Heart left ventricle (tissue), 16 donors: ENCODE data around the gene GABARAPL2. TPM values are rescaled to one million over a fixed set of nuclear protein-coding genes. Genes with fewer than 3 reads are reported as not detected.
"Not testable (repeated sequence)": the region's sequence is repeated elsewhere in the genome, so short reads cannot be mapped to it uniquely, and the experiment has no call there.

Experiments used
- ATAC-seq, 4 donors: fragments of 200-7000 bp; cut with Tn5 transposase; one replicate each; pipeline ENCODE4 v1.9.1; 2020 to 2022; ENCODE audit warnings: moderate library complexity in 4 of 4, mild to moderate bottlenecking in 3 of 4, moderate number of reproducible peaks in 1 of 4
- DNase-seq, 5 donors: peaks; one replicate each; pipeline ENCODE4 v3.0.0-alpha.2; 2020
- H3K27ac ChIP-seq, 12 donors: fragments of 200-600 bp; sonication (generic) in 4 of 12; one replicate each; pipeline versions ENCODE4 v1.5.0 to v1.8.0; 2016 to 2022; ENCODE audit warnings: mild to moderate bottlenecking in 2 of 12
- H3K27me3 ChIP-seq, 9 donors: fragments of 200-600 bp; sonication (generic) in 2 of 9; one replicate each; pipeline versions ENCODE4 v1.5.1 to v1.8.0; 2016 to 2022; ENCODE audit warnings: mild to moderate bottlenecking in 3 of 9
- H3K36me3 ChIP-seq, 9 donors: fragments of 200-600 bp; sonication (generic) in 2 of 9; one replicate each; pipeline versions ENCODE4 v1.5.0 to v1.8.0; 2018 to 2022; ENCODE audit warnings: mild to moderate bottlenecking in 2 of 9
- H3K4me1 ChIP-seq, 12 donors: fragments of 200-600 bp; sonication (generic) in 4 of 12; one replicate each; pipeline versions ENCODE4 v1.5.0 to v1.8.0; 2016 to 2022; ENCODE audit warnings: mild to moderate bottlenecking in 3 of 12
- H3K4me3 ChIP-seq, 12 donors: fragments of 200-600 bp; sonication (generic) in 4 of 12; one replicate each; pipeline versions ENCODE4 v1.5.0 to v1.8.0; 2017 to 2022; ENCODE audit warnings: mild to moderate bottlenecking in 9 of 12, moderate library complexity in 4 of 12
- H3K9me3 ChIP-seq, 12 donors: fragments of 200-600 bp; sonication (generic) in 4 of 12; one replicate each; pipeline versions ENCODE4 v1.5.0 to v1.8.0; 2016 to 2022; ENCODE audit warnings: mild to moderate bottlenecking in 1 of 12
- POLR2A ChIP-seq, 2 donors: fragments of 450-650 bp; IDR thresholded peaks; one replicate each; pipeline ENCODE4 v1.6.1; 2017; ENCODE audit warnings: antibody characterized with exemption in 2 of 2, mild to moderate bottlenecking in 2 of 2, moderate library complexity in 2 of 2
- WGBS, 4 donors: extraction: QIAGEN DNeasy Blood & Tissue Kit in 2 of 4; methylation state at CpG; one replicate each; pipeline versions ENCODE4 v1.1.5 to v1.1.7; 2013 to 2018; 5-methylcytosine and 5-hydroxymethylcytosine counted together
- intact Hi-C, 10 donors: fragments of 100-400 bp; cut with DNase I; formaldehyde crosslinking; loops; one replicate each; pipeline versions ENCODE4 v1.11.1 to v1.14.2; 2022
- polyA plus RNA-seq, 2 donors: library from polyadenylated mRNA; stranded (reverse); fragments of 200-250 nt; gene quantifications; one replicate each; pipeline ENCODE4 v1.2.3, GENCODE V29; 2013
- total RNA-seq, 9 donors: library from RNA; depleted of rRNA in 2 of 9; stranded (reverse); fragments of >200 nt in 2 of 9; fragmentation: NEBNext Ultra II Directional in 3 of 9; extraction: Animal tissue kit (Norgen Biotek cat#: 25700) in 3 of 9; gene quantifications; one replicate each; pipeline versions ENCODE4 v1.1.0 to v1.2.4, GENCODE V29; 2016 to 2023
- TF ChIP-seq, protein P1 (sequence below), 12 donors: fragments of 200-600 bp; sonication (generic) in 4 of 12; IDR thresholded peaks; one replicate each; pipeline versions ENCODE4 v1.5.0 to v1.8.0; 2018 to 2022; ENCODE audit warnings: antibody characterized with exemption in 12 of 12, mild to moderate bottlenecking in 5 of 12
- donor health status: ischemic (EF 13 %, LVEDD 7.1; RV severe dilation, severe dysfunction).
- donor health status: healthy with polysubstance abuse.
- donor health status: DM: no; HTN: yes; CAD: no.
- donor health status: DM: no; HTN: no; CAD: no.
- donor health status: ischemic (EF 25% LVEDD 6.9; RV normal size, moderate dysfunction).
- donor health status: ischemic (EF 25% LVEDD 5.7; RV mildly dilated, moderate dysfunction).
- donor health status: healthy.
- donor health status: DM: yes; HTN: yes; CAD: no.
- donor health status: ischemic (EF 35%, LVEDD 5.7; RV mildly dilated, moderate dysfunction).
- donor health status: nonischemic (EF 11% LVEDD 7.7; RV severe dilation, severe dysfunction).
- donor health status: DM: yes; HTN: yes; CAD: no.
- donor health status: PGD.
- donor health status: ischemic (EF 29% LVEDD 5.4; RV normal size, mild dysfunction).
- donor health status: nonischemic (EF 23%, LVEDD 6.1; RV moderate dilation, normal function).

Gene GABARAPL2
- total and polyA plus RNA-seq, 11 donors, result 141 to 256 (median 210) TPM

DNA sequence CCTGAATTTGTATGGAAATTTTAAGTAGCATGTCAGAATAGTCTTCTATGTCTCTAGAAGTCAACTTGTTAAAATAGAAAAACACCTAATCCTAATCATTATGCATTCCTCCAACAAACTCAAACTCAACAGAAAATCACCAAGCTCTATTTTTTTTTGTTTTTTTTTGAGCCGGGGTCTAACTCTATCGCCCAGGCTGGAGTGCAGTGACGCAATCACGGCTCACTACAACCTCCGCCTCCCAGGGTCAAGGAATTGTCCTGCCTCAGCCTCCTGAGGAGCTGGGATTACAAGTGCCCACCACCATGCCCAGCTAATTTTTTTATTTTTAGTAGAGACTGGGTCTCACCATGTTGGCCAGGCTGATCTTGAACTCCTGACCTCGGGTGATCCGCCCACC lies 19.9 kb upstream of the GABARAPL2 start:
- Histone ChIP-seq H3K36me3 (peaks cover 0 to 28% (median 3%) of the 10 kb centered on the region in 9 donors), H3K27ac (no peak overlapping the region), H3K4me1 (peaks cover 0 to 7% (median 2%) of the 10 kb centered on the region in 12 donors), H3K27me3 (no peaks in the 10 kb centered on the region), H3K9me3 (no peaks in the 10 kb centered on the region), H3K4me3 (no peak overlapping the region)
- intact Hi-C loops, result loop anchor here in 1 of 10 donors (10.0 kb wide), 1 partner anchor 71 kb away; no protein-coding TSS in a partner anchor
- no peak for DNase-seq
- no peak for ATAC-seq
- TF ChIP-seq, protein P1, sequence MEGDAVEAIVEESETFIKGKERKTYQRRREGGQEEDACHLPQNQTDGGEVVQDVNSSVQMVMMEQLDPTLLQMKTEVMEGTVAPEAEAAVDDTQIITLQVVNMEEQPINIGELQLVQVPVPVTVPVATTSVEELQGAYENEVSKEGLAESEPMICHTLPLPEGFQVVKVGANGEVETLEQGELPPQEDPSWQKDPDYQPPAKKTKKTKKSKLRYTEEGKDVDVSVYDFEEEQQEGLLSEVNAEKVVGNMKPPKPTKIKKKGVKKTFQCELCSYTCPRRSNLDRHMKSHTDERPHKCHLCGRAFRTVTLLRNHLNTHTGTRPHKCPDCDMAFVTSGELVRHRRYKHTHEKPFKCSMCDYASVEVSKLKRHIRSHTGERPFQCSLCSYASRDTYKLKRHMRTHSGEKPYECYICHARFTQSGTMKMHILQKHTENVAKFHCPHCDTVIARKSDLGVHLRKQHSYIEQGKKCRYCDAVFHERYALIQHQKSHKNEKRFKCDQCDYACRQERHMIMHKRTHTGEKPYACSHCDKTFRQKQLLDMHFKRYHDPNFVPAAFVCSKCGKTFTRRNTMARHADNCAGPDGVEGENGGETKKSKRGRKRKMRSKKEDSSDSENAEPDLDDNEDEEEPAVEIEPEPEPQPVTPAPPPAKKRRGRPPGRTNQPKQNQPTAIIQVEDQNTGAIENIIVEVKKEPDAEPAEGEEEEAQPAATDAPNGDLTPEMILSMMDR (IDR thresholded peaks at IDR 0.05), result no peak
- TF ChIP-seq POLR2A (IDR thresholded peaks at IDR 0.05), result no peak
- 94 to 98% (median 96%) methylated on average over 7 of the region's 7 CpGs for WGBS, 4 donors

DNA sequence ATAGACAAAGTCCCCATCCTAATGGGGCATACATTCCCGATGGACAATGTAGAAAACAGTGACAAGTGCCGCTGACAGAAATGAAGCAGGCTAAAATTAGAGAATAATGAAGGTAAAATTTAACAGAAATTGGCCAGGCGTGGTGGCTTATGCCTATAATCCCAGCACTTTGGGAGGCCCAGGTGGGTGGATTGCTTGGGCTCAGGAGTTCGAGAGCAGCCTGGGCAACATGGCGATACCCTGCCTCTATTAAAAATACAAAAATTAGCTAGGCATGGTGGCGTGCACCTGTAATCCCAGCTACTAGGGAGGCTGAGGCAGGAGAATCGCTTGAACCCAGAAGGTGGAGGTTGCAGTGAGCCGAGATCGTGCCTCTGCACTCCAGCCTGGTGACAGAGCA lies 17.7 kb upstream of the GABARAPL2 start:
- 96 to 98% (median 97%) methylated on average over 9 of the region's 9 CpGs for WGBS, 4 donors
- DNase-seq, H3K27ac ChIP-seq, H3K9me3 ChIP-seq, H3K4me3 ChIP-seq, H3K27me3 ChIP-seq, ATAC-seq: not testable (repeated sequence)
- intact Hi-C loops, result loop anchor here in 1 of 10 donors (10.0 kb wide), 1 partner anchor 74 kb away; no protein-coding TSS in a partner anchor
- Histone ChIP-seq H3K36me3 (peaks cover 0 to 14% (median 0%) of the 10 kb centered on the region in 9 donors), H3K4me1 (peaks cover 0 to 20% (median 5%) of the 10 kb centered on the region in 12 donors)

DNA sequence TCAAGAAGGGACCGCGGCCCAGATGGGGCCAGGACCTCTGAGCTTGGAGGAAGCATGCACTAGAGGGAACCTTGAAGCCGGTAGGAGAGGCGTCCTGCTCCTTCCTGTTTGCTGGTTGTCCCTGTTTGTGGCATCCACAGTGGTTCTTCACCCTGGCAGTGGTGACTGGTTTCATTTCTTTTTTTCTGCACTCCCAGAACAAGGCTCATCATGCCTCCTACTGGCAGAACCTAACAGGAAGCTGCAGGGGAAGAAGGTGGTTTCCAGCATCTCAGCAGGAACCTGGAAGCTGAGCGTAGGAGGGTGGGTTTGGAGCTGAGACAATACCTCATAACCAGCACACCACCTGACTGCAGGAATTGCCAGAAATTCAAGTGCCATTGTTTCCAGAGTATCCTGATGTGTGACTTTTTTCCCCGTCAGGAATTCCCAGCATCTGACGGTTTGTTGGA lies 15.9 kb upstream of the GABARAPL2 start:
- DNase-seq, result peak in 4 of 5 donors; percentile 51 to 76 (median 73)
- 60 to 72% (median 65%) methylated on average over 7 of the region's 7 CpGs for WGBS, 4 donors
- peak; percentile 54 to 89 (median 64) for ATAC-seq
- peak overlapping the region in 5 of 12 donors; percentile 5 to 32 (median 23) for H3K4me3 ChIP-seq
- H3K4me1 ChIP-seq, result peaks cover 0 to 35% (median 9%) of the 10 kb centered on the region in 12 donors
- no peaks in the 10 kb centered on the region for H3K27me3 ChIP-seq
- H3K36me3 ChIP-seq, result no peaks in the 10 kb centered on the region
- no peaks in the 10 kb centered on the region for H3K9me3 ChIP-seq
- intact Hi-C loops, result loop anchor here in 5 of 10 donors (2.0 to 10.0 kb wide), 5 partner anchors 33 to 78 kb away; partner anchors contain the start of gene ADAT1 (in 2 of the 5)
- peak overlapping the region in 10 of 12 donors; percentile 50 to 81 (median 70) for H3K27ac ChIP-seq
- no peak for TF ChIP-seq POLR2A (IDR thresholded peaks at IDR 0.05)
- TF ChIP-seq, protein P1 (IDR thresholded peaks at IDR 0.05), result peak; percentile 14 to 68 (median 48)

DNA sequence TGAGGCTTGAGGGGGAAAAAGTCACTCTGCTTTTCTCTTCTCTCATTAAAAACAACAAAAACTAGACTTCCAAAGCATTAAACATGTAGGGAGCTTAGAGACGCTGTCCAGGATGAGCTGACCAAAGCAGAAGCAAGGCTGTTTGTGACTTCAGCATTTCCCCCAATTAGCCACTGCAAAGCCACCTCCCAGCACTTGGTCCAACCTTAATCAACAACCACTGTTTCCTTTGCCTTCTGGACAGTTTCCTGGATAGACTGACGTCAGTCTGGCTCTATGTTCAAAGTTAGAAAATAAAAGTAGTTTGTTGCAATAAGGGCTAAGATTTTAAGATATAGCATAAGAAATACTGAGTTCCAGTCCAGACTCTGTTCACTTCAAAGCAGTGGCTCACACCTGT lies 13.2 kb upstream of the GABARAPL2 start:
- H3K9me3 ChIP-seq, result no peaks in the 10 kb centered on the region
- TF ChIP-seq, protein P1 (IDR thresholded peaks at IDR 0.05), result no peak
- TF ChIP-seq POLR2A (IDR thresholded peaks at IDR 0.05), result no peak
- DNase-seq, result no peak
- no peaks in the 10 kb centered on the region for H3K27me3 ChIP-seq
- H3K4me3 ChIP-seq, result no peak overlapping the region
- 52 to 67% (median 55%) methylated on average over 2 of the region's 2 CpGs for WGBS, 4 donors
- intact Hi-C loops, result loop anchor here in 4 of 10 donors (5.0 to 10.0 kb wide), 4 partner anchors 36 to 81 kb away; partner anchors contain the start of gene ADAT1 (in 1 of the 4)
- peaks cover 0 to 41% (median 17%) of the 10 kb centered on the region in 12 donors for H3K4me1 ChIP-seq
- H3K36me3 ChIP-seq, result no peaks in the 10 kb centered on the region
- peak in 1 of 4 donors; percentile 33 for ATAC-seq
- H3K27ac ChIP-seq, result peak overlapping the region in 7 of 12 donors; percentile 25 to 76 (median 60)
